Stromal cell of bone marrow (primary cell): ENCODE data around the gene MCEE.
A peak's percentile ranks its signal among the peaks of the same experiment; 100 is the strongest.

Source experiments
- DNase-seq: peaks from one replicate; pipeline ENCODE4 v3.0.0-alpha.2; 2012; ENCODE audit warnings: low read depth

The MCEE gene

DNA sequence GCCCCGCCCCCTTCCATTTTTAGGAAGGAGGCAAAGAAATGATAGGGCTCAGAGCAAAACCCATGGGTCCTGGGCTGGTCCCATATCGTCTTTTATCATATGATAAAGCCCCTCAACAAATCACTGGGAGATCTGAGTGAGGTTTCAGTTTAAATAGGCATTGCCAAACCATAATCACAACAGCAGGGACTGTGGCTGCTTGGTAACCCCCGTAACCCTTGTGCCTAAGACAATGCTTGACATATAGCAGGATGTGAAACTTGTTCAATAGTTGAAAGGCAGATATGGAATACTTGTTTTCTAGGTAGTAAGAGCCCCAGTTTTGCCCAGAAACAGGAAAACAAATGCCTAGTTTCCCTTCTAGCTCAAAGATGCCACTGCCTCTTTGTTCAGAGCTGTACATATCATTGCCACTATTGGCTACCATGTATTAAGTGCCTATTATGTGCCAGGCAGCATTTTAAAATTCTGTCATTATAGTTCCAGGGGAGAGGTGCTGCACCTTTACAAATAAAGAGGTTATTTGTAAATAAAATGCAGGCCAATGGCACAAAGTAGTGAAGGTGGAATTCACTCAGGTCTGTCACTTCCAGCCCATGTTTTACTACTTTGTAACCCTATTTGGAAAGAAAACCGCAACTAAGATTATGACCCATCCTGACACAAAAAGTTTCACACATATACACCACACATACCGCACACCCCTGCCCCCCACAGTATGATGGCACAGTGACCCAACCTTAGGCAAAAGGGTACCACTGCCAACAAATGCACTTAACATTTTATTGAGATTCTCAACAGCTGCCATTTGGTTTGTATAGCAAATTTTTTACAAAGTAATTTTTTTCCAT is 47.4 kb downstream of the MCEE start:
- DNase-seq: no peak

DNA sequence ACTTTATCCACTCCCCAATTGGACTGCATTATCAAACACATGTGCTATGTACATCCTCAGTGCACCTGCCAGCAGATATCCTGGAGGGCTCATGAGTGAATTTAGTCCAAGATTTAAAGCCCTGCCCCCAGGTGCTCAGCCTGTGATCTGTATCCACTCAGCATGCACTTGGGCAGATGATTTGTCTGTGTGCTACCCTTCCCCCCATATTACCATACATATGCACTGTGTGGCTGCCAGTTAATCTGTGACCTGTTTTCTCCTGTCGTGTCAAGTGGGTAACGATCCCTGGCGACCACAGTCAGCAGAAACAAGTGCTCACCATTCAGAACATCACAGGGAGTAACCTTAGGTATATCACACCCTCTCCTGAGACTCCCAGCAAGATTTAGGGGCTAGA is 51.4 kb downstream of the MCEE start:
- DNase-seq: no peak

DNA sequence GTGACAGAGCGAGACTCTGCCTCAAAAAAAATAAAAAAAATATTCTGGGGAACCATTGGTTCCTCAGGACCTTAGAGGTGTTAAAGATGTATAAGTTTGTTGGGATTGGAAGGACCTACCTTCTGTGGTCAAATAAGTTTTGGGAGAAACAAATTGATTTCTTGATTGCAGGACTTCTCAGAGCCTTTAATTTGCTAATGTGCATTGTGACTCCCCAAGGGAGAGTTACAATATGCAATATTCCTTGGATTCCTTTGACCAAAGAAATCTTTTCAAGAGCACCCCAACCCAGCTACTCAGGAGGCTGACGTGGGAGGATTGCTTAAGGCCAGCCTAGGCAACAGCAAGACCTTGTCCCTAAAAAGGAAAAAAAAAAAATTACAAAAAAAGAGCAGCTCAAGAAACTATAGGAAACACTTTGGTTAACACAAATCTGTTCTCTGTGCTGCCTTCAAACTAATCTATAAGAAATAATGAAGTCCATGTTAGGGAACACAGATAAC is 55.1 kb downstream of the MCEE start:
- DNase-seq: no peak

DNA sequence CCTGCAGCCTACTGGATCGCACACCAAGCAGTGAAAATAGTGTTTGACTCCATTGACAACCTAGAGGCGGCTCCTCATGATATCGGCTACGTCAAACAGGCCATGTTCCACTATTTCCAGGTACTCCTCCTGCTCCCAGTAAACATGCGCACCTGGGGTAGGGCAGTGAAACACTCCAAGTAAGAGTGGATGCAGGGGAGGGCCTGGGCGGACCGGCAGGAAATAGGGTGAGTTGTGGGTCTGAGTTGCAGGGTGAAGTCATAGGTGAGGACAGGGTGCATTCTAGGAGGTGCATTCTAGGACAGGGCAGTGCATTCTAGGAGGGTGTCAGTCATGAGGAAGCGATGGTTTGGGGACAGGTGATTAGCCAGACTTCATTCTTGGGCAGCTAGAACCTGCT is 56.6 kb downstream of the MCEE start:
- no peak for DNase-seq

GRCh38 chr2:71072492-71072891 is 57.5 kb downstream of the MCEE start:
- no peak for DNase-seq

- DNase-seq: no peak
Observed at GRCh38 chr2:71071681-71072398, 58.2 kb downstream of the MCEE start.

- peak; percentile 23 for DNase-seq
Observed at GRCh38 chr2:71070294-71071093, 59.5 kb downstream of the MCEE start.

- DNase-seq: no peak
Observed at GRCh38 chr2:71069376-71069775, 60.7 kb downstream of the MCEE start.

GRCh38 chr2:71068218-71069035 is 61.6 kb downstream of the MCEE start, which contains the start of gene NAGK:
NAGK (plus strand) TSS chr2:71068648; CDS start chr2:71068684, 36 bp downstream.
- peak; percentile 86 for DNase-seq

DNA sequence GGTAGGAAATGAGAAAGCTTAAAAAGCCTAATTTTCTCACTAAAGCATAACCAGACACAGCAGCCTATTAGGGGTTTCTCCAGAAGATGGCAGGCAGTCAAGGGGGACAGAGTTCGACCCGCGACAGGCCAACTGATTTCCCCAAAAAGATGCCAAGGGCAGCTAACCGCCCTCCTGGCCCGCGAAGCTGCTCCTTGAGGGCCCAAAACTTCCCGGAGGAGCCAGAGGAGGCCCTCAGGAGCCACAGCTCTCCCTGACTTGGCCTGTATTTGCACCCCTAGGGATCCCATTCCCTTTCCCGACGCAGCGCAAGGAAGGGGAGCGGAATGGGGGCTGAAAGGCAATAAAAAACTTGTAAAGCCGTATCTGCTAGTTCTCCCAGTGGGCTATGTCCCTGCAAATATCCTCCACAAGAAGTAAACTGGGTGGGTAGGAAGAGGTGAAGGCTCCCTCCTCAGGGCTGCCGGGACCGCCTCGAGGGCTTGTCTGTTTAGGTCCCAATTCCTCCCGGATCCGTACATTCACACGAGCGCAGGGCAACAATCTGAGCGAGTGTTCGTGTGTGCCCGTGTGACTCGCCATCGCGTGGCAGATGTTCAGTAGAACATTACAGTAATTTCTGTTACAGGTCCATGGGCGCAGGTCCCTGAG is 62.3 kb downstream of the MCEE start:
- no peak for DNase-seq

GRCh38 chr2:71066856-71067255 is 63.2 kb downstream of the MCEE start:
- no peak for DNase-seq

DNA sequence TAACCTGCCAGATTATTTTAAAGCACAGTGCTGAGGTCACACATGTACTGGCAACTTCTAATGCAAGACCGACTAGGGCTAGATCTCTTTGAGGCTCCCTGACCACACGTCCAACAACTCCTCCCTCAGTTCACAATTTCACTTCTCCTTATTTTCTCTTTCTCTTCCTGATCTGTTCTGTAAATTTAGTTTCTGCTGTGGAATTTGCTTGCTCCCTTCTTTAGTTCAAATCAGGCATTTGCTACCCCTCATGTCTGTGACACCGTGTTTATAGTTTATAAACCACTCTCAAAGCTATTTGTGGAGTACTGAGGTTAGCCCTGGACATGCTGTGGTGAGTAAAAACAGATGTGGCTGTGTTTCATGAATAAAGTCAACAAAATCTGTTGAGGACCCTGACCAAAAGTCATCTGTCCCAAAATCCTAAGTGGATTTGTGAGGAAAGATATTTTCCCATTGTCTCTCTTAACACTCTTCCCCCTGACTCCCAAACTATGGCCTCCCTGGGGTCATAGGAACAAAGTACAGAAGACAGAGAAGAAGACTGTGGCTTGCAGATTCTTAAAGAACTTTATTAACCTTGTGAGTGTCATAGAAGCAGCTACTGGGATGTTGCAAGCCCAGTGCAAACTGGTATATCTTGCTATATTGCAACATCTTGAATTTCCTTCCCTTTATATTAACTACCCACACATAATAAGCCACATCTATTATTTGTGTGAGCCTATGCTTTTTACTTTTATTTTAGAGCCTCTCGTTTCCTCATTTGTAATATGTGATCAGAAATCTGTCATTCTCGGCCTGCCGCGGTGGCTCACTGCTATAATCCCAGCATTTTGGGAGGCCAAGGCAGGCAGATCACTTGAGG is 65.0 kb downstream of the MCEE start:
- DNase-seq: no peak

GRCh38 chr2:71064110-71064611 is 65.9 kb downstream of the MCEE start:
- no peak for DNase-seq

- DNase-seq: no peak
Observed at GRCh38 chr2:71063216-71063615, 66.8 kb downstream of the MCEE start.

DNA sequence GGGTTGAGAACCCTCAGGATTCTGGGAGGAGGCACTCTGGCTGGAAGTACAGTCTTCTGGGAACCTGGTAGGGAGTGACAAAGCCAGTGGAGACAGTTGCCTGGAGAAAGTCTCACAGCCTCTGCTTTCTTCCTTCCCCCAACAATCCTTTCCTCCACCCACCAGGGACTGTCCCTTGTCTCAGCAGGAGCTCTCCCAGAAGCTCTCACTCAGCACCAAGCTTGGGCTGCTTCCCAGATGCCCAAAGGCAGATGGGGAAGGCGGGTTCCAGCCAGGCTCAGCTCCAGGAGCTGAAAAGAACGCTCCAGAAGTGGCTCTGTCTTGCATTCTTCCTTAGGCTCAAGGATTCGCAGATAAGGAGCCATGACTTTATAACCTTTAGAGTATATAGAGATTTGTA is 69.2 kb downstream of the MCEE start:
- DNase-seq: no peak

GRCh38 chr2:71060211-71060610 is 69.8 kb downstream of the MCEE start:
- no peak for DNase-seq
